Neuronal stem cell (in vitro differentiated cells): ENCODE measurements around the gene TJP1.
A peak's percentile ranks its signal among the peaks of the same experiment; 100 is the strongest.

ENCODE experiments used
- DNase-seq: peaks from one replicate; pipeline ENCODE4 v3.0.0-alpha.2; 2013; ENCODE audit warnings: low spot score
- H2AFZ ChIP-seq: one replicate; pipeline ENCODE4 v1.6.1; 2013; ENCODE audit warnings: mild to moderate bottlenecking, low read length, inconsistent platforms
- H2AK5ac ChIP-seq: 2 replicates; pipeline ENCODE4 v1.6.1; 2013; ENCODE audit warnings: low read depth, mild to moderate bottlenecking, inconsistent platforms, low read length, moderate library complexity, mixed read lengths
- H2BK120ac ChIP-seq: 2 replicates; pipeline ENCODE4 v1.6.1; 2013; ENCODE audit warnings: low read depth, mild to moderate bottlenecking, inconsistent platforms, low read length, moderate library complexity, mixed read lengths
- H2BK12ac ChIP-seq: one replicate; pipeline ENCODE4 v1.6.1; 2013; ENCODE audit warnings: low read length, inconsistent platforms
- H2BK15ac ChIP-seq: 2 replicates; pipeline ENCODE4 v1.6.1; 2013; ENCODE audit warnings: mild to moderate bottlenecking, low read length, inconsistent platforms, mixed read lengths
- H2BK5ac ChIP-seq: one replicate; pipeline ENCODE4 v1.6.1; 2013; ENCODE audit warnings: inconsistent platforms, mild to moderate bottlenecking, low read length, moderate library complexity
- H3K14ac ChIP-seq: one replicate; pipeline ENCODE4 v1.6.1; 2013; ENCODE audit warnings: low read length, inconsistent platforms
- H3K18ac ChIP-seq: 2 replicates; pipeline ENCODE4 v1.6.1; 2013; ENCODE audit warnings: low read length, inconsistent platforms
- H3K23ac ChIP-seq: 2 replicates; pipeline ENCODE4 v1.6.1; 2013; ENCODE audit warnings: low read depth, mild to moderate bottlenecking, mixed read lengths, low read length, inconsistent platforms; ENCODE audit not compliant: poor library complexity
- H3K27ac ChIP-seq: replicated peaks from 3 replicates; pipeline ENCODE4 v1.5.1; 2013; ENCODE audit warnings: low read length, inconsistent platforms
- H3K27me3 ChIP-seq, 3 experiments: 2 replicates each; pipeline ENCODE4 v1.6.1; 2013; ENCODE audit warnings: low read length in 3 of 3, mild to moderate bottlenecking in 2 of 3, inconsistent platforms in 1 of 3, low read depth in 1 of 3, mixed read lengths in 1 of 3, moderate library complexity in 1 of 3; ENCODE audit not compliant: control insufficient read depth in 3 of 3, insufficient read depth in 3 of 3
- H3K36me3 ChIP-seq, 2 donors: replicated peaks in 1 of 2; 2 replicates each; pipeline ENCODE4 v1.6.1; 2013; ENCODE audit warnings: low read length in 2 of 2; ENCODE audit not compliant: control insufficient read depth in 2 of 2, insufficient read depth in 2 of 2
- H3K4ac ChIP-seq: 2 replicates; pipeline ENCODE4 v1.6.1; 2013; ENCODE audit warnings: inconsistent platforms, mild to moderate bottlenecking, low read length, moderate library complexity
- H3K4me1 ChIP-seq, 2 donors: 1 replicate in 1 of 2; 2 replicates in 1 of 2; pipeline ENCODE4 v1.6.1; 2013; ENCODE audit warnings: low read length in 2 of 2, low read depth in 1 of 2; ENCODE audit not compliant: control insufficient read depth in 2 of 2, insufficient read depth in 1 of 2
- H3K4me2 ChIP-seq: one replicate; pipeline ENCODE4 v1.6.1; 2013; ENCODE audit warnings: mild to moderate bottlenecking, low read length, inconsistent platforms; ENCODE audit not compliant: insufficient read depth, poor library complexity, severe bottlenecking
- H3K4me3 ChIP-seq, 2 donors: 2 replicates each; pipeline ENCODE4 v1.5.1; 2013; ENCODE audit warnings: low read length in 2 of 2, mild to moderate bottlenecking in 2 of 2, inconsistent platforms in 1 of 2, moderate library complexity in 1 of 2
- H3K79me1 ChIP-seq: one replicate; pipeline ENCODE4 v1.6.1; 2013; ENCODE audit warnings: low read depth, mild to moderate bottlenecking, inconsistent platforms, low read length, moderate library complexity
- H3K9ac ChIP-seq: one replicate; pipeline ENCODE4 v1.6.1; 2013; ENCODE audit warnings: mild to moderate bottlenecking, low read depth, low read length, inconsistent platforms; ENCODE audit not compliant: poor library complexity
- H3K9me3 ChIP-seq, 2 donors: replicated peaks in 1 of 2; 2 replicates each; pipeline versions ENCODE3 to v1.6.1; 2013; ENCODE audit warnings: low read length in 2 of 2, mild to moderate bottlenecking in 2 of 2, inconsistent platforms in 1 of 2, low read depth in 1 of 2, mixed read lengths in 1 of 2, moderate library complexity in 1 of 2; ENCODE audit not compliant: control insufficient read depth in 2 of 2, insufficient read depth in 1 of 2
- H4K8ac ChIP-seq: one replicate; pipeline ENCODE4 v1.6.1; 2013; ENCODE audit warnings: low read depth, mild to moderate bottlenecking, inconsistent platforms, low read length, moderate library complexity
- H4K91ac ChIP-seq: one replicate; pipeline ENCODE4 v1.6.1; 2013; ENCODE audit warnings: low read length, low read depth, mild to moderate bottlenecking, inconsistent platforms; ENCODE audit not compliant: poor library complexity
- WGBS, 2 donors: extraction: QIAGEN DNeasy Blood & Tissue Kit; methylation state at CpG; one replicate each; pipeline ENCODE4 v1.1.7; 2013; ENCODE audit warnings: missing lambda C conversion rate in 2 of 2, mixed read lengths in 1 of 2; ENCODE audit not compliant: insufficient read length in 2 of 2, insufficient replicate concordance in 1 of 2; ENCODE audit errors: extremely low coverage in 2 of 2; 5-methylcytosine and 5-hydroxymethylcytosine counted together

The TJP1 gene

GRCh38 chr15:29656636-29657475 lies 165.4 kb downstream of the TJP1 start:
- Histone ChIP-seq H3K23ac (no peak overlapping the region), H3K4me2 (peak overlapping the region; percentile 35), H4K8ac (no peak overlapping the region), H3K4me3 (peak overlapping the region in 1 of 2 donors; percentile 49), H3K4ac (no peak overlapping the region), H4K91ac (no peak overlapping the region), H3K36me3 (no peaks in the 10 kb centered on the region), H3K9ac (no peak overlapping the region), H3K79me1 (no peaks in the 10 kb centered on the region), H2BK5ac (no peak overlapping the region), H3K14ac (no peak overlapping the region), H3K18ac (peak overlapping the region; percentile 4), H3K27me3 (no peaks in the 10 kb centered on the region), H2BK12ac (no peak overlapping the region), H2AFZ (peak overlapping the region; percentile 67), H2BK15ac (no peak overlapping the region), H3K27ac (no peak overlapping the region), H3K9me3 (peaks cover 0 to 2% of the 10 kb centered on the region in 2 donors), H3K4me1 (peaks cover 0 to 2% of the 10 kb centered on the region in 2 donors), H2AK5ac (no peak overlapping the region), H2BK120ac (no peak overlapping the region)
- peak; percentile 54 for DNase-seq
- no CpG with 5 or more reads among the region's 33 CpGs for WGBS, 2 donors

GRCh38 chr15:29652595-29652994 lies 169.7 kb downstream of the TJP1 start:
- Histone ChIP-seq H3K27me3 (no peaks in the 10 kb centered on the region), H3K4ac (no peak overlapping the region), H2BK15ac (no peak overlapping the region), H2AK5ac (peak overlapping the region; percentile 39), H2BK5ac (no peak overlapping the region), H3K79me1 (no peaks in the 10 kb centered on the region), H3K23ac (no peak overlapping the region), H3K9ac (no peak overlapping the region), H4K91ac (no peak overlapping the region), H3K36me3 (no peaks in the 10 kb centered on the region), H3K27ac (no peak overlapping the region), H3K14ac (no peak overlapping the region), H2AFZ (no peak overlapping the region), H2BK12ac (no peak overlapping the region), H3K4me2 (no peak overlapping the region), H3K9me3 (peaks cover 0 to 4% of the 10 kb centered on the region in 2 donors), H3K4me1 (peaks cover 0 to 2% of the 10 kb centered on the region in 2 donors), H2BK120ac (no peak overlapping the region), H3K18ac (peak overlapping the region; percentile 88), H4K8ac (no peak overlapping the region), H3K4me3 (no peak overlapping the region)
- no CpG with 5 or more reads among the region's 7 CpGs for WGBS, 2 donors
- no peak for DNase-seq

GRCh38 chr15:29651476-29652233 lies 170.6 kb downstream of the TJP1 start:
- no peak overlapping the region for H3K4me2 ChIP-seq
- WGBS, 2 donors = no CpG with 5 or more reads among the region's 11 CpGs
- no peak overlapping the region for H3K9ac ChIP-seq
- no peak overlapping the region for H2BK120ac ChIP-seq
- no peak overlapping the region for H3K4me3 ChIP-seq
- no peak overlapping the region for H2AK5ac ChIP-seq
- H3K79me1 ChIP-seq = no peaks in the 10 kb centered on the region
- no peaks in the 10 kb centered on the region for H3K27me3 ChIP-seq
- H3K23ac ChIP-seq = no peak overlapping the region
- H3K14ac ChIP-seq = no peak overlapping the region
- peaks cover 0 to 4% of the 10 kb centered on the region in 2 donors for H3K9me3 ChIP-seq
- H3K4ac ChIP-seq = no peak overlapping the region
- no peak overlapping the region for H4K91ac ChIP-seq
- no peak for DNase-seq
- no peak overlapping the region for H2BK15ac ChIP-seq
- no peak overlapping the region for H3K27ac ChIP-seq
- no peak overlapping the region for H4K8ac ChIP-seq
- H3K18ac ChIP-seq = no peak overlapping the region
- no peaks in the 10 kb centered on the region for H3K4me1 ChIP-seq
- H3K36me3 ChIP-seq = no peaks in the 10 kb centered on the region
- no peak overlapping the region for H2AFZ ChIP-seq
- H2BK12ac ChIP-seq = no peak overlapping the region
- no peak overlapping the region for H2BK5ac ChIP-seq
